Caco-2 (cell line): ENCODE results near the gene ZNF532. TPM values are rescaled to one million over a fixed set of nuclear protein-coding genes. Genes with fewer than 3 reads are reported as not detected.

ENCODE experiments used
- BruUV-seq: library from RNA; stranded (reverse); fragments of 400-500 nt; replicated peaks from 2 replicates; lab custom pipeline; 2021; lab: Mats Ljungman, UMichigan
- CTCF ChIA-PET: fragments of 300-600 bp; sonication (Branson Sonifier 250); formaldehyde crosslinking; loops from one replicate; lab custom pipeline; 2022; ENCODE audit warnings: antibody characterized with exemption; lab: Charles Lee
- POLR2A ChIA-PET: fragments of 300-600 bp; sonication (Branson Sonifier 250); formaldehyde crosslinking; loops from one replicate; lab custom pipeline; 2022; ENCODE audit warnings: antibody characterized with exemption; lab: Charles Lee
- DNase-seq, 2 experiments: peaks; one replicate each; pipeline versions ENCODE4 v3.0.0 to v3.0.0-alpha.2; 2020 to 2022
- H3K27me3 ChIP-seq: replicated peaks from 2 replicates; pipeline ENCODE4 v1.6.0; 2011; ENCODE audit warnings: low read length; ENCODE audit not compliant: control insufficient read depth, insufficient read depth
- H3K36me3 ChIP-seq: 2 replicates; pipeline ENCODE4 v1.5.1; 2011; ENCODE audit warnings: low read length; ENCODE audit not compliant: control insufficient read depth, insufficient read depth
- H3K4me1 ChIP-seq: fragments of 250-450 bp; sonication (Bioruptor Pico); 2 replicates; pipeline ENCODE4 v1.5.1; 2020; ENCODE audit warnings: mild to moderate bottlenecking
- H3K4me3 ChIP-seq: 2 replicates; pipeline ENCODE4 v1.5.1; 2011; ENCODE audit warnings: low read depth, mild to moderate bottlenecking, control low read depth, low read length
- H3K9me3 ChIP-seq: fragments of 250-450 bp; sonication (Bioruptor Pico); 2 replicates; pipeline ENCODE4 v1.5.1; 2020; ENCODE audit warnings: mild to moderate bottlenecking, moderate library complexity
- H3K27ac Mint-ChIP-seq: one replicate; pipeline ENCODE4 v1.8.0; 2022; ENCODE audit warnings: mixed read lengths; ENCODE audit not compliant: unreplicated experiment
- H3K27me3 Mint-ChIP-seq: one replicate; pipeline ENCODE4 v1.8.0; 2022; ENCODE audit warnings: mixed read lengths; ENCODE audit not compliant: insufficient read depth, unreplicated experiment
- H3K36me3 Mint-ChIP-seq: one replicate; pipeline ENCODE4 v1.8.0; 2022; ENCODE audit warnings: mild to moderate bottlenecking, mixed read lengths; ENCODE audit not compliant: insufficient read depth, unreplicated experiment
- H3K4me1 Mint-ChIP-seq: one replicate; pipeline ENCODE4 v1.8.0; 2022; ENCODE audit warnings: low read depth, mixed read lengths; ENCODE audit not compliant: unreplicated experiment
- H3K4me3 Mint-ChIP-seq: one replicate; pipeline ENCODE4 v1.8.0; 2022; ENCODE audit warnings: mild to moderate bottlenecking, moderate library complexity, mixed read lengths; ENCODE audit not compliant: unreplicated experiment
- H3K9me3 Mint-ChIP-seq: one replicate; pipeline ENCODE4 v1.8.0; 2022; ENCODE audit warnings: mixed read lengths; ENCODE audit not compliant: unreplicated experiment
- CTCF ChIP-seq, 2 experiments: fragments of 200-600 bp in 1 of 2; IDR thresholded peaks; 1 replicate in 1 of 2; 2 replicates in 1 of 2; pipeline versions ENCODE4 v1.5.1 to v1.8.0; 2011 to 2022; ENCODE audit warnings: antibody characterized with exemption in 1 of 2, control low read depth in 1 of 2, inconsistent platforms in 1 of 2, low read depth in 1 of 2, low read length in 1 of 2, mild to moderate bottlenecking in 1 of 2, moderate library complexity in 1 of 2; ENCODE audit not compliant: insufficient read depth in 1 of 2, severe bottlenecking in 1 of 2, unreplicated experiment in 1 of 2
- intact Hi-C: fragments of 100-400 bp; cut with micrococcal nuclease; formaldehyde crosslinking; loops from one replicate; pipeline ENCODE4 v1.10.0; 2022; ENCODE audit not compliant: unreplicated experiment
- total RNA-seq: library from RNA; stranded (reverse); gene quantifications from 2 replicates; pipeline ENCODE4 v1.2.3, GENCODE V29; 2022

ZNF532 gene
- total RNA-seq, 1 experiment from 2014 or later, result 32.7 TPM

DNA sequence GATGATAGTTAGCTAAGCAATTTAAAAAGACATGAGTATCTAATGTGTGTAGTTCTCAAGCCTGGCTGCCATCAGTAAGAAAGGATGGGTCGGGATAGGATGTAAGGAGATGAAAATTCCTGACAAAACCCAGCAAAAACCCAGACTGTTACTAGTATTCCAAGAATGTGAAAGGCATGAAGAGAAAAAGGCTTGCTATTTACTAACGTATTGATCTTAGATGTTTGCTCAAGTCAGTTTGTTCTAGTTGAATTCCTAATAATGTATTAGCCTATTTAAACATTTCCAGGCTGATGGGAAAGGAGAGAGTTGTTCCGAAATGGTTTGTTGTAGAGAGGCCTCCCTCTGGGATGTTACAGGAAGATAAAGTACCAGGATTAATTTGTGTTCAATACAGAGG, 88.2 kb downstream of the ZNF532 start:
- no peak for TF ChIP-seq CTCF (IDR thresholded peaks at IDR 0.05; ENCODE audit: insufficient read depth in 1 of 2, low read depth in 1 of 2, low read length in 1 of 2, severe bottlenecking in 1 of 2, unreplicated experiment in 1 of 2)
- H3K36me3 Mint-ChIP-seq, result no peaks in the 10 kb centered on the region
- H3K4me1 ChIP-seq, result peaks cover 16% of the 10 kb centered on the region; the same call in 1 of the 2 replicates
- no peaks in the 10 kb centered on the region for H3K27me3 Mint-ChIP-seq
- H3K36me3 ChIP-seq, result no peaks in the 10 kb centered on the region
- H3K4me3 Mint-ChIP-seq, result peak overlapping the region; percentile 50
- peak overlapping the region; percentile 67 for H3K27ac Mint-ChIP-seq
- H3K9me3 ChIP-seq, result no peaks in the 10 kb centered on the region
- no peak overlapping the region for H3K4me3 ChIP-seq
- H3K4me1 Mint-ChIP-seq, result peaks cover 6% of the 10 kb centered on the region
- CTCF ChIA-PET, result no interaction called here
- no TSS peak for BruUV-seq
- intact Hi-C loops, result no loop called here
- H3K27me3 ChIP-seq, result no peaks in the 10 kb centered on the region
- peak in 1 of 2 experiments; percentile 8 for DNase-seq
- H3K9me3 Mint-ChIP-seq, result no peaks in the 10 kb centered on the region
- POLR2A ChIA-PET, result no interaction called here

GRCh38 chr18:58953627-58954026, 89.0 kb downstream of the ZNF532 start:
- peak overlapping the region; percentile 67 for H3K27ac Mint-ChIP-seq
- DNase-seq, result no peak
- no peak overlapping the region for H3K4me3 ChIP-seq
- H3K9me3 ChIP-seq, result no peaks in the 10 kb centered on the region
- POLR2A ChIA-PET, result no interaction called here
- BruUV-seq, result no TSS peak
- H3K4me1 ChIP-seq, result peaks cover 16% of the 10 kb centered on the region; the same call in 1 of the 2 replicates
- H3K36me3 ChIP-seq, result no peaks in the 10 kb centered on the region
- CTCF ChIA-PET, result no interaction called here
- H3K36me3 Mint-ChIP-seq, result no peaks in the 10 kb centered on the region
- no peaks in the 10 kb centered on the region for H3K9me3 Mint-ChIP-seq
- intact Hi-C loops, result no loop called here
- no peak for TF ChIP-seq CTCF (IDR thresholded peaks at IDR 0.05; ENCODE audit: insufficient read depth in 1 of 2, low read depth in 1 of 2, low read length in 1 of 2, severe bottlenecking in 1 of 2, unreplicated experiment in 1 of 2)
- no peaks in the 10 kb centered on the region for H3K27me3 Mint-ChIP-seq
- no peaks in the 10 kb centered on the region for H3K27me3 ChIP-seq
- H3K4me1 Mint-ChIP-seq, result peaks cover 6% of the 10 kb centered on the region
- H3K4me3 Mint-ChIP-seq, result no peak overlapping the region

DNA sequence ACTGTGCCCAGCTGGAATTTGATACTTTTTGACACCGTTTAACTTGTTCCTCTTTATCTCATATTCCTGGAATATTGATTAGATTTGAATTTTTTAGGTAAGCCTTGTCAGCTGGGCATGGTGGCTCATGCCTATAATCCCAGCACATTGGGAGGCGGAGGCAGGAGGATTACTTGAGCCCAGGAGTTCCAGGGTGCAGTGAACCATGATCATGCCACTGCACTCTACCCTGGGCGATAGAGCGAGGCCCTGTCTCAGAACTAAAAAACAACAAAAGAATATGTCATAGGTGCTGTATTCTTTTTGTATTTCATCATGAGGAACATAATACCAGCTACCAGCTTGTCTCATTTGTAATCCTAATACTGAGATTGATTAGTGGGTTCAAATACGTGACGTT, 90.3 kb downstream of the ZNF532 start:
- H3K9me3 Mint-ChIP-seq, result no peaks in the 10 kb centered on the region
- Histone ChIP-seq H3K27me3 (no peaks in the 10 kb centered on the region), H3K36me3 (no peaks in the 10 kb centered on the region), H3K4me1 (peaks cover 16% of the 10 kb centered on the region; the same call in 1 of the 2 replicates), H3K4me3 (no peak overlapping the region), H3K9me3 (no peaks in the 10 kb centered on the region)
- no peak overlapping the region for H3K27ac Mint-ChIP-seq
- no TSS peak for BruUV-seq
- H3K4me1 Mint-ChIP-seq, result peaks cover 6% of the 10 kb centered on the region
- H3K4me3 Mint-ChIP-seq, result no peak overlapping the region
- H3K27me3 Mint-ChIP-seq, result no peaks in the 10 kb centered on the region
- no peak for TF ChIP-seq CTCF (IDR thresholded peaks at IDR 0.05; ENCODE audit: insufficient read depth in 1 of 2, low read depth in 1 of 2, low read length in 1 of 2, severe bottlenecking in 1 of 2, unreplicated experiment in 1 of 2)
- no peaks in the 10 kb centered on the region for H3K36me3 Mint-ChIP-seq
- ChIA-PET POLR2A (no interaction called here), CTCF (no interaction called here)
- no peak for DNase-seq
- intact Hi-C loops, result no loop called here
